ENCODE data around the gene IQCM.

- TF ChIP-seq ATF2 (IDR thresholded peaks at IDR 0.05; ENCODE audit: low read length) (no peak), POLR2AphosphoS5 (IDR thresholded peaks at IDR 0.05; ENCODE audit: low read length) (no peak), HDAC2 (IDR thresholded peaks at IDR 0.05) (no peak), PRDM15 (CRISPR knock-in tag; IDR thresholded peaks at IDR 0.05) (no peak), SP1 (IDR thresholded peaks at IDR 0.05; ENCODE audit: low read depth, low read length) (no peak), SMAD1 (IDR thresholded peaks at IDR 0.05; ENCODE audit: low read depth, partially characterized antibody) (no peak), EP300 (IDR thresholded peaks at IDR 0.05; ENCODE audit: borderline replicate concordance in 1 of 2, control insufficient read depth in 1 of 2, low read depth in 2 of 2, low read length in 2 of 2) (no peak)
- TF ChIP-seq, protein P1, sequence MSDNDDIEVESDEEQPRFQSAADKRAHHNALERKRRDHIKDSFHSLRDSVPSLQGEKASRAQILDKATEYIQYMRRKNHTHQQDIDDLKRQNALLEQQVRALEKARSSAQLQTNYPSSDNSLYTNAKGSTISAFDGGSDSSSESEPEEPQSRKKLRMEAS (IDR thresholded peaks at IDR 0.05; ENCODE audit: low read depth, low read length) = no peak
These were observed 41.8 kb upstream of the IQCM start for GRCh38 chr4:149857446-149857845.
